NCI-H2196 (cell line): ENCODE data around the gene CAMK2N1.

Experiments used
- DNase-seq: peaks from one replicate; lab custom pipeline; 2025; ENCODE audit not compliant: unreplicated experiment; lab: John Stamatoyannopoulos, UW

The CAMK2N1 gene

DNA sequence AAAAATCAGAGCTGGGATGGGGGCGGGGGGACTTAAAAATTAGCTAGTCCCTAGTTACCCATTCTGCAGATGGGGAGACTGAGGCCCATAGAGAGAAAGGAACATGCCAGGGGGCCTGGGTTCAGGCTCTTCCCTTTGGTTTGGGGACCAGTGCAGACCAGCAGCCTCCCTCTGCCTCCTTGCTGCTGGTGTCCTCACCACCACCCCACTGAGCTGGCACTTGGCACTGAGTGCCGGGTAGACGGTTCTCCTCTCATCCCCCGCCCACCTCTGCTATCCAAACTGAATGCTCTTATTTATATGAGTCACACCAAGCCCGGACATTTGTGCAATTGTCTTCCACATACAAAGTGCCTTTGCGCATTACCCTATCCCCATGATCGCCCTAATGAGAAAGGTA lies 39.2 kb downstream of the CAMK2N1 start:
- no peak for DNase-seq

DNA sequence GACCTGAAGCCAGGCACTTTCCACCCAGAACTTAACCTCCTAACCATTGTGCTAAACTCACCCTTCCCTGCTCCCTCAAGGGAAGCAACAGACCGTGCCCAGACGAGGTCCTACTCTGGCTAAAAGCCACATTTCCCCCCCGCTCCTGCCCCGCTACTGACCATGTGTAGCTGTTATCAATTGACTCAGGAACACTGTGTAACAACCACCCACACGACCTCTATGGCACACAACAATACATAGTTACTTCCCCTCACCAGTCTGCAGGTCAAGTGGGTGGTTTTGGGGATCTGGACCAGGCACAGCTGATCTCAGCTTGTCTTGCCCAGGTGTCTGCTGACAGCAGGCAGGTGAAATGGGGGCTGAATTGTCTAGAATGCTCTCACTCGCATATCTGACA lies 40.1 kb downstream of the CAMK2N1 start:
- no peak for DNase-seq

DNA sequence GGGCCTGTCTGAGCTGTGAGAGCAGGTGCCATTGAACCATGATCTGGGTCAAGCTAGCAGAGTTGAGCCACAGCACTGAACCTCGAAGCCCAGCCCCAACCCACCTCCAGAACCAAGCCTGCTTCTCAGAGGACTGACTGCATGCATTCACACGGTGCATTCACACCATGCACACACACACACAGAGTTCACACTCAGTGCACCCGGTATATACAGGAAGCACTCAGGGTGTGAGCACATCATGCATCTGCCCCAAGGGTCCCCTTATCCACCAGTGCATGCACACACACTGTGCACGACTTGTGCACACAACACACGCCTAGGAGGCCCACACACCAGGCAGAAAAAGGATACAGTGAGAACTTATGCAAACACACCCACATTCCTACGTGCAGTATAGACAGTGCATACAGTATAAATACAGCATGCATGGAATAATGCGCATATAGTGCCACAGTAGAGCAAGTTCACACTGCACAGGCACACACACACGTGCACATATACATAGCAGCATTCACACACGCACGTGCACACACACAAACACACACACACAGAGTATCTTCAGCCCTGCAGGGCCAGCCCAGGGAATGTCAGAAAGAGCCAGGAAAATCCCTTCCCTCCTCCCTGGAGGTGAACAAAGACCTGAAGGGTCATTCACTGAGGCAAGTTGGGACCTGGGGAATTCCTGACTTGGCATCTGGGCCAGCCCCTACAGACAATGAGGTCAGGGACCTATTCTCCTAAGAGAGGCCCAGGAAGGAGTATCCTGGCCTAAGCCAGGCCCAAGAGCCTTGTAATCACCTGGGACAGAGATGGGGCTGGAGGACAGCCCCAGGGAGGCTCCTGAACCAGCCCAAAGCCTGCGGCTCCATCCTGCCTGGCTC lies 42.1 kb downstream of the CAMK2N1 start:
- DNase-seq: no peak

DNA sequence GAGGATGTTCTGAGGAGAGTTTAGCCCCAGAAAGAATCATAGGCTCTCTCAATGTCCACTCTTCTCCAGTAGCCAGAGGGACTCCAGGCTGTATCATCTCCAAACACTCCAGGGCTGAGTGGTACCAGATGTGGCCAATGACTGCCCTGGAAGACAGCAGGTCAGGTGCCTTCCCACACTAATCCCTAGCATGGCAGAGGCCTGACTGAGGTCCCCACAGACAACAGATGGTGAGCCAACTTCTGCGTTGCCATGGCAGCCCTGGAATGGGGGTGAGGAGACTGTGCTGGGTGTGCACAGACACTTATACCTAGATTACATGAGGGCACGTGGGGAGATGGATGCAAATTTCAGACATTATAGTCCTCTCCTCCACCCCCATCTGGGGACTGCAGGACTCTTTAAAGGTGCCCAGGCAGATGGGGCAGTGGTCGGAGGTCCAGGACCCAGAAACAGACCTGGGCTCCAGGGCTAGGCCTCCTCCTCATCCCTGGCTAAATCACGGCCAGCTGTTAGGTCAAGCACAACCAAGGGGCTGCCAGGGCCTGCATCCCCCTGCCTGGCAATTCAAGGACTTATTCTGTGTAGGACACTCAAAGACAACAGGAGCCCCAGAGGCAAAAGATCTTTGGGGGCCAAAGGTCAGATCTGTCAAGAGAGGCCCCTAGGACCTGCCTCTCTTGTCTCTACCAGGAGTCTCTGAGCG lies 42.9 kb downstream of the CAMK2N1 start:
- DNase-seq: no peak

DNA sequence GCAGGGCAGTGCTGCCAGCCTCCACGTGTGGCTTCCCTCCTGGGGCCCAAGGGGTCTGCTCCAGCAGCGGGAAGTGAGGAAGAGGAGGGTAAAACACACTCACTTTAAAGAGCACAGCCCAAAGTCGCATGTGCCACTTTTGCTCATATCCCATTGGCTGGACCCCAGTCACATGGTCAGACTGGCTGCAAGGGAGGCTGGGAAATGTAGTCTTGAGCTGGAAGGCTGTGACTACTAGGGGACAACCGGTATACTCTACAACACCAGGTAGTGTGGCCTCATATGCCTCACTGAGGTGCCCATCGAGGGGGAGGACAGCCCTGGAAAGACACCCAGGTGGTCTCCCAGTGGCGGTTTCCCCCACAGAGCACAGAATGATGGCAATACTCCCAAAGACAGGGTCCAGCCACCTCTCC lies 45.2 kb downstream of the CAMK2N1 start:
- peak; percentile 52 for DNase-seq

DNA sequence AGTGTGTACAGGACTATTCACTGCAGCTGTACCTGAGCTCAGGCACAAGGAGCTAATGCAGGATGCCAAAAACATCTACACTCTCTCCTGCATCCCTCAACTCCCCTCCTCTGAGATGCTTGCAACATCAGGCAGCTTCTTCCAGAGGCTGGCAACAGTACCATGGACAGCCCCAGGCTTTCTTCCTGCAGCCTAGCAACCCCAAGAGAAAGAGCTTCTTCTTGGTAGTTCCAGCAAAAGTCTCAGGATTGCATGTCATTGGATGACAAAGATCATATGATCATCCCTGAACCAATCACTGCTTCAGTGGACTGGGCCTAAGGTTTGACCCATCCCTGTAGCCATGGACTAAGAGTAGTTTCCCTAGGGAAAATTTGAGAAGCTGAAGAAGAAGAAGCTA lies 46.7 kb downstream of the CAMK2N1 start:
- DNase-seq: no peak

DNA sequence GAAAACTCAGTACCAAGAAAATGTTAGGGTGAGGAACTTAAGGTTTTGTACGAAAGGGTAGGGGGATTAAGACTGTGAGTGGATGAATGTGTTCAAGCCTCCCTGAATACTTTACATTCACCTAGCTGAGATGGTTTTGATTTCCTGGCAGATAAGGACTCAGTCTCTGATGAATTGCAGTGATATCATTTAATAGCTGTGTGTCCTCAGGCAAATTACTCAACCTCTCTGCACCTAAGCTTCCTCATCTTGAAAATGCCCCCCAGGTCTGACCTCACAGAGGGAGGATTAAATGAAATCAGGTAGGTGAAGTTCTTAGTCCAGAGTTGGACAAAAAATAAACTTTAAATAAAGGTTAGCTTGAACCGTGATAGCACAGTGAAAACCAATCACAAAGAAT lies 48.4 kb downstream of the CAMK2N1 start:
- DNase-seq: no peak

DNA sequence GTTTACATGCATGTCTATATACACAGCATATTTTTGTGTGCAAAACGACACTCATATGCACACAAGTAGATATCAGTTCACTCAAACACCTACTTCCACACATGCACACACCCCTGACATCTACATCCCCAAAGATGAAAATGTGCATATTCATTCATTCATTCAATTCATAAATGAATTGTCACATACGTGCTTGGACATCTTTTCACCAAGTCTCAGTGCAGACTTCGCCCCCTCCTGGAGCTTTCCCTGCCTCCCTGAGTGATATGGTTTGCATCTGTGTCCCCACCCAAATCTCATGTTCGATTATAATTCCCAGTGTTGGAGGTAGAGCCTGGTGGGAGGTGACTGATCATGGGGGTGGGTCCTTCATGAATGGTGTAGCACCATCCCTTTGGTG lies 53.1 kb downstream of the CAMK2N1 start:
- DNase-seq: no peak
